Measurements from ENCODE around the gene CNTNAP1. TPM values are rescaled to one million over a fixed set of nuclear protein-coding genes. Genes with fewer than 3 reads are reported as not detected.
A peak's percentile ranks its signal among the peaks of the same experiment; 100 is the strongest.

The CNTNAP1 gene
- total and polyA plus RNA-seq, 9 of the 15 experiments (the other 6 are each of a cell fraction or from before 2014, with no cell fraction given): 0.10 to 1.8 (median 0.62) TPM

DNA sequence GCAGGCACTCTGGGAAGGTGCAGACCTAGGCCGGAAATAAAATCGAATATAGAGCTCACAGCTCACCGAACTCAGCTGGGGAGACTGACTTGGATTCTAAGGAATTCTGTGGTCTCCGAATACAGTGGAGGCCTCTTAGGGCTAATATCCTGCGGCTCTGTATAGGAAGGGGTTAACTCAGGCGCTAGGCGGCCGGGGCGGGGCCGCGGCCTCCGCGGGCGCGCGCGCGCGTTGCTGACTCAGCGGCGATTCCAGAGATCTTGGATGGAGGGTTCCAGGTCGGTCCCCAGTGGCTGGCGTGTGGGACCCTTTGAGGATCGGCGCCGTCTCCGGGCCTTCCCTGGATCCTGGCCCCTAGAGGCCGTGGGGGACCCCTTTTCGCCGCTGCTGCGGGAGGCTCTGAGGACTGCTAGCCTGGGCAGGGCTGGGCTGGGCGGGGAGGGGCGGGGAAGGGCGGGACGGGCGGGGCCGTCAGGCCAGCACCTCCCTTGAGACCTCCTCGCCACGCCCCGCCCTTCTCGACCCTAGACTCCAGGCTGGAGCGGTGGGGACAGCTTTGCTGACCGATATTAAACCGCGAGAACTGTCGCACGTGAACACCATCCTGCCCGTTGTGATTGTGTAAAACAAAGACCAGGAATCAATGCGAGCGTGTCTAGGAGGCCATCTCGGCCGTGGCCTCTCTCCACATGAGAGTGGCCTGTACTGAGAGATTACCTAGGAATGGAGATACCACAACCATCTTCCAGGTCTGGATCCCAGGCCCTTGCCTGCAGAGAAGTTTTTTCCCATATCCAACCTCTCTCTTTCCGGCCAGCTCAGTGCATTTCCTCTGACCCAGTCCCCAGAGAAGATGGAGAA, 4.2 kb upstream of the CNTNAP1 start (continued):
- TF ChIP-seq BCL6 (CRISPR knock-in tag; IDR thresholded peaks at IDR 0.05): no peak
- TF ChIP-seq MTF1 (CRISPR knock-in tag; IDR thresholded peaks at IDR 0.05; ENCODE audit: borderline replicate concordance): no peak
- no peak for TF ChIP-seq ZNF224 (CRISPR knock-in tag; IDR thresholded peaks at IDR 0.05)
- peak; percentile 77 for TF ChIP-seq RB1 (IDR thresholded peaks at IDR 0.05; ENCODE audit: low read depth)
- TF ChIP-seq NFIX (CRISPR knock-in tag; IDR thresholded peaks at IDR 0.05; ENCODE audit: low read depth): no peak
- TF ChIP-seq ZNF766 (CRISPR knock-in tag; conservative IDR thresholded peaks at IDR 0.05): no peak
- peak; percentile 95 for TF ChIP-seq KDM1A (IDR thresholded peaks at IDR 0.05)
- no peak for TF ChIP-seq PYGO2 (tag; IDR thresholded peaks at IDR 0.05)
- TF ChIP-seq POLR2A (conservative IDR thresholded peaks at IDR 0.05): peak; percentile 74; the same call in 1 of the 2 replicates
- peak; percentile 46; the same call in 1 of the 2 replicates for TF ChIP-seq TEAD4 (IDR thresholded peaks at IDR 0.05; ENCODE audit: low read length)
- no peak for TF ChIP-seq TEAD4 (CRISPR knock-in tag; IDR thresholded peaks at IDR 0.05; ENCODE audit: borderline replicate concordance)
- TF ChIP-seq IFI16 (CRISPR knock-in tag; IDR thresholded peaks at IDR 0.05): no peak
- no peak; the same call in 1 of the 2 replicates for TF ChIP-seq MTA3 (IDR thresholded peaks at IDR 0.05; ENCODE audit: borderline replicate concordance)
- TF ChIP-seq, protein P1, sequence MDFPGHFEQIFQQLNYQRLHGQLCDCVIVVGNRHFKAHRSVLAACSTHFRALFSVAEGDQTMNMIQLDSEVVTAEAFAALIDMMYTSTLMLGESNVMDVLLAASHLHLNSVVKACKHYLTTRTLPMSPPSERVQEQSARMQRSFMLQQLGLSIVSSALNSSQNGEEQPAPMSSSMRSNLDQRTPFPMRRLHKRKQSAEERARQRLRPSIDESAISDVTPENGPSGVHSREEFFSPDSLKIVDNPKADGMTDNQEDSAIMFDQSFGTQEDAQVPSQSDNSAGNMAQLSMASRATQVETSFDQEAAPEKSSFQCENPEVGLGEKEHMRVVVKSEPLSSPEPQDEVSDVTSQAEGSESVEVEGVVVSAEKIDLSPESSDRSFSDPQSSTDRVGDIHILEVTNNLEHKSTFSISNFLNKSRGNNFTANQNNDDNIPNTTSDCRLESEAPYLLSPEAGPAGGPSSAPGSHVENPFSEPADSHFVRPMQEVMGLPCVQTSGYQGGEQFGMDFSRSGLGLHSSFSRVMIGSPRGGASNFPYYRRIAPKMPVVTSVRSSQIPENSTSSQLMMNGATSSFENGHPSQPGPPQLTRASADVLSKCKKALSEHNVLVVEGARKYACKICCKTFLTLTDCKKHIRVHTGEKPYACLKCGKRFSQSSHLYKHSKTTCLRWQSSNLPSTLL (IDR thresholded peaks at IDR 0.05): no peak
- TF ChIP-seq SAP30 (IDR thresholded peaks at IDR 0.05; ENCODE audit: borderline replicate concordance, insufficient read depth, low read depth, low read length, poor library complexity, severe bottlenecking): no peak
- TF ChIP-seq NEUROD1 (IDR thresholded peaks at IDR 0.05; ENCODE audit: borderline replicate concordance, low read depth, low read length, partially characterized antibody): no peak
- TF ChIP-seq, protein P2, sequence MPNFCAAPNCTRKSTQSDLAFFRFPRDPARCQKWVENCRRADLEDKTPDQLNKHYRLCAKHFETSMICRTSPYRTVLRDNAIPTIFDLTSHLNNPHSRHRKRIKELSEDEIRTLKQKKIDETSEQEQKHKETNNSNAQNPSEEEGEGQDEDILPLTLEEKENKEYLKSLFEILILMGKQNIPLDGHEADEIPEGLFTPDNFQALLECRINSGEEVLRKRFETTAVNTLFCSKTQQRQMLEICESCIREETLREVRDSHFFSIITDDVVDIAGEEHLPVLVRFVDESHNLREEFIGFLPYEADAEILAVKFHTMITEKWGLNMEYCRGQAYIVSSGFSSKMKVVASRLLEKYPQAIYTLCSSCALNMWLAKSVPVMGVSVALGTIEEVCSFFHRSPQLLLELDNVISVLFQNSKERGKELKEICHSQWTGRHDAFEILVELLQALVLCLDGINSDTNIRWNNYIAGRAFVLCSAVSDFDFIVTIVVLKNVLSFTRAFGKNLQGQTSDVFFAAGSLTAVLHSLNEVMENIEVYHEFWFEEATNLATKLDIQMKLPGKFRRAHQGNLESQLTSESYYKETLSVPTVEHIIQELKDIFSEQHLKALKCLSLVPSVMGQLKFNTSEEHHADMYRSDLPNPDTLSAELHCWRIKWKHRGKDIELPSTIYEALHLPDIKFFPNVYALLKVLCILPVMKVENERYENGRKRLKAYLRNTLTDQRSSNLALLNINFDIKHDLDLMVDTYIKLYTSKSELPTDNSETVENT (CRISPR knock-in tag; IDR thresholded peaks at IDR 0.05): no peak
- no peak for TF ChIP-seq ZNF282 (CRISPR knock-in tag; IDR thresholded peaks at IDR 0.05)
- no peak for TF ChIP-seq RBM17 (IDR thresholded peaks at IDR 0.05; ENCODE audit: borderline replicate concordance, low read depth, low read length)
- no peak for TF ChIP-seq ZNF134 (CRISPR knock-in tag; conservative IDR thresholded peaks at IDR 0.05)
- peak; percentile 97 for TF ChIP-seq BHLHE40 (IDR thresholded peaks at IDR 0.05; ENCODE audit: low read length)
- TF ChIP-seq KLF1 (tag; IDR thresholded peaks at IDR 0.05): no peak
- no peak for TF ChIP-seq CBX8 (IDR thresholded peaks at IDR 0.05; ENCODE audit: borderline replicate concordance, extremely low read depth, low read depth, low read length, poor library complexity, severe bottlenecking)
- TF ChIP-seq, protein P3, sequence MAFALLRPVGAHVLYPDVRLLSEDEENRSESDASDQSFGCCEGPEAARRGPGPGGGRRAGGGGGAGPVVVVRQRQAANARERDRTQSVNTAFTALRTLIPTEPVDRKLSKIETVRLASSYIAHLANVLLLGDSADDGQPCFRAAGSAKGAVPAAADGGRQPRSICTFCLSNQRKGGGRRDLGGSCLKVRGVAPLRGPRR (CRISPR knock-in tag; IDR thresholded peaks at IDR 0.05): no peak
- TF ChIP-seq PCBP1 (IDR thresholded peaks at IDR 0.05; ENCODE audit: low read depth, low read length, poor library complexity, severe bottlenecking): peak; percentile 76

Data from K562 (cell line).